Stomach (tissue), 4 donors: Measurements from ENCODE around the gene MSI1.

ENCODE experiments used
- CTCF ChIP-seq, 7 experiments: fragments of 450-650 bp in 4 of 7; fragments of 200-600 bp in 3 of 7; sonication (generic) in 3 of 7; IDR thresholded peaks; one replicate each; pipeline ENCODE4 v1.5.1; 2016 to 2019; ENCODE audit warnings: antibody characterized with exemption in 7 of 7, control low read depth in 2 of 7, mild to moderate bottlenecking in 1 of 7
- EP300 ChIP-seq: sonication (generic); formaldehyde crosslinking; IDR thresholded peaks from one replicate; pipeline ENCODE4 v1.6.1; 2017; ENCODE audit warnings: antibody characterized with exemption
- POLR2A ChIP-seq, 4 donors: fragments of 450-650 bp; IDR thresholded peaks; one replicate each; pipeline ENCODE4 v1.6.1; 2016; ENCODE audit warnings: antibody characterized with exemption in 4 of 4, control low read depth in 2 of 4, mild to moderate bottlenecking in 1 of 4, moderate library complexity in 1 of 4
- POLR2AphosphoS5 ChIP-seq, 3 donors: sonication (generic); formaldehyde crosslinking; IDR thresholded peaks; one replicate each; pipeline ENCODE4 v1.6.1; 2016; ENCODE audit warnings: antibody characterized with exemption in 3 of 3

GRCh38 chr12:120402217-120402616 is 33.3 kb upstream of the MSI1 start:
- TF ChIP-seq POLR2A (IDR thresholded peaks at IDR 0.05) (no peak), CTCF (IDR thresholded peaks at IDR 0.05) (no peak), POLR2AphosphoS5 (IDR thresholded peaks at IDR 0.05) (no peak), EP300 (no peak)
